SK-N-SH (cell line): ENCODE data around the gene OSBPL7. TPM values are rescaled to one million over a fixed set of nuclear protein-coding genes. Genes with fewer than 3 reads are reported as not detected.

ENCODE experiments used
- CTCF ChIA-PET: fragments of 300-600, 350-600 bp; formaldehyde crosslinking; extraction: SDS; loops from one replicate; lab custom pipeline; 2021; lab: Yijun Ruan, JAX
- POLR2A ChIA-PET: fragments of 350-600 bp; sonication (Branson Sonifier 250); formaldehyde crosslinking; extraction: SDS; loops from one replicate; lab custom pipeline; 2020; ENCODE audit warnings: antibody characterized with exemption, inconsistent platforms; lab: Yijun Ruan, JAX
- DNase-seq: peaks from one replicate; pipeline ENCODE4 v3.0.0; 2012
- H2AFZ ChIP-seq: fragments of 200-600 bp; sonication (generic); 2 replicates; pipeline ENCODE4 v1.8.1; 2016; ENCODE audit warnings: antibody characterized with exemption, mild to moderate bottlenecking, low read depth
- H3F3A ChIP-seq: fragments of 200-600 bp; sonication (generic); replicated peaks from 2 replicates; pipeline ENCODE3; 2016; ENCODE audit warnings: antibody characterized with exemption, mild to moderate bottlenecking; ENCODE audit not compliant: insufficient read depth
- H3K27ac ChIP-seq, 2 experiments: fragments of 200-500 bp in 1 of 2; fragments of 200-600 bp in 1 of 2; sonication (Bioruptor generic) in 1 of 2; sonication (generic), shearing (Covaris generic) in 1 of 2; 2 replicates each; pipeline versions ENCODE4 v1.5.1 to v1.6.1; 2014 to 2016; ENCODE audit warnings: low read depth in 2 of 2, inconsistent platforms in 1 of 2, low read length in 1 of 2, mild to moderate bottlenecking in 1 of 2, mixed read lengths in 1 of 2
- H3K27me3 ChIP-seq: fragments of 200-600 bp; sonication (generic), shearing (Covaris generic); 2 replicates; pipeline ENCODE4 v1.6.1; 2016; ENCODE audit warnings: mixed run types; ENCODE audit not compliant: insufficient read depth
- H3K36me3 ChIP-seq, 2 experiments: fragments of 200-500 bp in 1 of 2; fragments of 200-600 bp in 1 of 2; sonication (Bioruptor generic) in 1 of 2; sonication (generic) in 1 of 2; replicated peaks in 1 of 2; 2 replicates each; pipeline versions ENCODE3 to v1.5.1; 2014 to 2016; ENCODE audit warnings: low read length in 1 of 2, mild to moderate bottlenecking in 1 of 2; ENCODE audit not compliant: insufficient read depth in 2 of 2, control insufficient read depth in 1 of 2
- H3K4me1 ChIP-seq, 2 experiments: fragments of 200-500 bp in 1 of 2; fragments of 200-600 bp in 1 of 2; sonication (Bioruptor generic) in 1 of 2; sonication (generic), shearing (Covaris generic) in 1 of 2; 2 replicates each; pipeline versions ENCODE4 v1.5.1 to v1.6.1; 2014 to 2016; ENCODE audit warnings: low read depth in 1 of 2, low read length in 1 of 2, mixed run types in 1 of 2; ENCODE audit not compliant: insufficient read depth in 2 of 2, control insufficient read depth in 1 of 2
- H3K4me2 ChIP-seq: fragments of 200-600 bp; sonication (generic), shearing (Covaris generic); 2 replicates; pipeline ENCODE4 v1.6.1; 2017; ENCODE audit warnings: mixed run types
- H3K4me3 ChIP-seq, 2 experiments: fragments of 200-500 bp in 1 of 2; fragments of 200-600 bp in 1 of 2; sonication (Bioruptor generic) in 1 of 2; sonication (generic), shearing (Covaris generic) in 1 of 2; 2 replicates each; pipeline versions ENCODE4 v1.5.1 to v1.8.1; 2014 to 2016; ENCODE audit warnings: low read depth in 2 of 2, inconsistent platforms in 1 of 2, low read length in 1 of 2, mild to moderate bottlenecking in 1 of 2, mixed read lengths in 1 of 2, moderate library complexity in 1 of 2
- H3K79me2 ChIP-seq: fragments of 200-600 bp; sonication (generic); 2 replicates; pipeline ENCODE4 v1.8.1; 2017; ENCODE audit warnings: mild to moderate bottlenecking; ENCODE audit not compliant: insufficient read depth
- H3K9ac ChIP-seq: fragments of 200-600 bp; sonication (generic); 2 replicates; pipeline ENCODE4 v1.6.1; 2017; ENCODE audit warnings: mixed run types
- H3K9me2 ChIP-seq: fragments of 200-600 bp; sonication (generic); 2 replicates; pipeline ENCODE4 v1.6.1; 2017; ENCODE audit warnings: mixed run types
- H3K9me3 ChIP-seq: fragments of 200-600 bp; sonication (generic); 2 replicates; pipeline ENCODE4 v1.6.1; 2017; ENCODE audit warnings: mixed run types, mild to moderate bottlenecking, moderate library complexity
- H4K20me1 ChIP-seq: fragments of 200-600 bp; sonication (generic); 2 replicates; pipeline ENCODE4 v1.6.1; 2017; ENCODE audit warnings: mild to moderate bottlenecking, mixed run types; ENCODE audit not compliant: insufficient read depth
- EP300 ChIP-seq, 2 experiments: IDR thresholded peaks; 2 replicates each; pipeline versions ENCODE4 v1.4.0 to v1.6.1; 2012; ENCODE audit warnings: borderline replicate concordance in 1 of 2, low read depth in 1 of 2, low read length in 1 of 2
- FOSL2 ChIP-seq: IDR thresholded peaks from 2 replicates; pipeline ENCODE4 v1.4.0; 2012; ENCODE audit warnings: low read depth, mild to moderate bottlenecking, moderate library complexity, borderline replicate concordance
- GATA2 ChIP-seq: sonication (generic); formaldehyde crosslinking; IDR thresholded peaks from 2 replicates; pipeline ENCODE4 v1.5.0; 2020; ENCODE audit warnings: mild to moderate bottlenecking, missing genetic modification reagents
- IRF3 ChIP-seq: fragments of 150-350 bp; IDR thresholded peaks from 2 replicates; pipeline ENCODE4 v1.6.1; 2016; ENCODE audit warnings: mild to moderate bottlenecking, low read depth, low read length
- JUND ChIP-seq: IDR thresholded peaks from 2 replicates; pipeline ENCODE4 v1.4.0; 2012
- MAX ChIP-seq: IDR thresholded peaks from 2 replicates; pipeline ENCODE4 v1.4.0; 2012; ENCODE audit warnings: low read depth
- PBX3 ChIP-seq: IDR thresholded peaks from 2 replicates; pipeline ENCODE4; 2012
- POLR2AphosphoS5 ChIP-seq: IDR thresholded peaks from 2 replicates; pipeline ENCODE4 v1.6.1; 2012; ENCODE audit warnings: low read depth, low read length
- SIN3A ChIP-seq: IDR thresholded peaks from 2 replicates; pipeline ENCODE4 v1.6.1; 2012; ENCODE audit warnings: low read depth, mild to moderate bottlenecking, low read length, moderate library complexity, borderline replicate concordance
- TAF1 ChIP-seq: IDR thresholded peaks from 2 replicates; pipeline ENCODE4 v1.6.1; 2012; ENCODE audit warnings: low read depth, mild to moderate bottlenecking, low read length, moderate library complexity, borderline replicate concordance
- TCF12 ChIP-seq: IDR thresholded peaks from 2 replicates; pipeline ENCODE4 v1.4.0; 2012
- TEAD4 ChIP-seq: IDR thresholded peaks from 2 replicates; pipeline ENCODE4 v1.4.0; 2012; ENCODE audit warnings: mild to moderate bottlenecking, borderline replicate concordance; ENCODE audit not compliant: insufficient read depth
- USF1 ChIP-seq: IDR thresholded peaks from 2 replicates; pipeline ENCODE4 v1.4.0; 2012; ENCODE audit warnings: low read depth, borderline replicate concordance
- WGBS: methylation state at CpG from one replicate; pipeline ENCODE4 v1.1.6; 2017; ENCODE audit warnings: low lambda C conversion rate; 5-methylcytosine and 5-hydroxymethylcytosine counted together
- polyA plus RNA-seq, 3 experiments: library from polyadenylated mRNA; depleted of rRNA; stranded (reverse); fragments of >200 nt; gene quantifications; 2 replicates each; pipeline ENCODE4 v1.2.3, GENCODE V29; 2012

The OSBPL7 gene
- polyA plus RNA-seq, 1 of the 3 experiments (the other 2 are of a cell fraction): 23.7 TPM

DNA sequence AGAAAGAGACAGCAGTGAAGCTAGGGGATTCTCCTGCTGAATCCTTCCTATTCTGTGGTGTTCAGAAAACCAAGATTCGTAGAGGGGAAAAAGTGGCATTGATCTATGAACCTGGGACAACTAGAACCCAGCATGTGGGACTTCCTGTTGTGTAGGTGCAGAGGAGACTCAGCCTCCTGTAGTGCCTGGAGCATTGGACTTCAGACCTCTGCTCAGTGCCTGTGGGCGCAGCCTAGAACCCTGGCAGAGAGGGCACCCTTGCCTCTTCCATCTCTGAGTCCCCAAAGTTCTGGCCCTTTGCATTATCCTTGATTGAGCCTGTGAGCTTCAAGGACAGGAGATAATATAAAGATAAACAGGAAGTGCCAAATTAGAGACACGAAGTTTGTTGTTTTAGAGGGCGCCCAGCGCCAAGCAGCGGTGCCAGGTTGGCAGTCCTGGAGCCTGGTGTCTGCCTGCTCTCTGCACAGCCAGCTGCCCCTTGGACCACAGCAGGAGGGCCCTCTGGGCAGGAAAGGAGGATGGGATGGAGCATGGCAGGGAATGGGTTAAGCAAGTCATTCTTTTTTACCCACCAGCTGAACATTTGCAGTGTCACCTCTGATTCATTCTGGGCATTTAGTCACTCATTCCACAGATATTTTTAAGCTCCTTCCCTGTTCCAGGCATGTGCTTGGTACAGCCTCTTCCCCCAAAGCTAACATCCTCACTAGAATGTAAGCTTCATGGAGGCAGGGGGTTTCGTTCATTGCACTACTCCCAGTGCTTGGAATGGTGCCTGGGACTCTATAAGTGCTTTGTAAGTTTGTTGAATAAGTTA, 41.2 kb upstream of the OSBPL7 start:
- POLR2A ChIA-PET: interaction anchor here (1.3 kb wide), 1 partner anchor 10 kb away, joined by 3 read pairs; no protein-coding TSS in a partner anchor
- Histone ChIP-seq H3F3A (no peaks in the 10 kb centered on the region), H3K4me3 (no peak overlapping the region), H3K36me3 (no peaks in the 10 kb centered on the region), H4K20me1 (no peaks in the 10 kb centered on the region), H3K9me2 (no peaks in the 10 kb centered on the region), H3K27ac (peak overlapping the region in 1 of 2 experiments; percentile 10; a peak in 1 of 4 replicates), H2AFZ (peak overlapping the region; percentile 91; the same call in 1 of the 2 replicates), H3K27me3 (0 out of 2 replicates have a peak, but pooled peaks cover 16% of the 10 kb centered on the region), H3K9ac (peak overlapping the region; percentile 15; the same call in 1 of the 2 replicates), H3K4me2 (peak overlapping the region; percentile 7; the same call in 1 of the 2 replicates), H3K79me2 (no peaks in the 10 kb centered on the region), H3K9me3 (no peaks in the 10 kb centered on the region), H3K4me1 (peaks cover 0 to 5% of the 10 kb centered on the region in 2 experiments; a peak in 1 of 4 replicates)
- no peak for DNase-seq
- CTCF ChIA-PET: interaction anchor here (27.7 to 33.0 kb wide), 2 partner anchors 25 kb away, joined by 573 to 1447 read pairs; partner anchors contain the start of genes LRRC46, MRPL10, SCRN2 and SP2
- TF ChIP-seq PBX3 (peak; percentile 58), EP300 (IDR thresholded peaks at IDR 0.05; ENCODE audit: borderline replicate concordance in 1 of 2, low read depth in 1 of 2, low read length in 1 of 2) (peak in 1 of 2 experiments; percentile 43; a peak in 1 of 4 replicates), MAX (peak; percentile 58; the same call in 1 of the 2 replicates), POLR2AphosphoS5 (peak; percentile 55; the same call in 1 of the 2 replicates), GATA2 (no peak), TAF1 (no peak), USF1 (peak; percentile 26), TCF12 (peak; percentile 74), JUND (peak; percentile 71), SIN3A (peak; percentile 39; the same call in 1 of the 2 replicates), TEAD4 (0 out of 2 replicates have a peak, but pooled peaks have one; percentile 44), IRF3 (no peak), FOSL2 (peak; percentile 97)
- WGBS: 61% methylated on average over 7 of the region's 7 CpGs
